B cell (primary cell): Measurements from ENCODE around the gene WNK1. TPM values are rescaled to one million over a fixed set of nuclear protein-coding genes. Genes with fewer than 3 reads are reported as not detected.
"Not testable (repeated sequence)": the region's sequence is repeated elsewhere in the genome, so short reads cannot be mapped to it uniquely, and the experiment has no call there.

Experiments
- ATAC-seq: fragments of 200-7000 bp; cut with Tn5 transposase; one replicate; pipeline ENCODE4 v1.10.0; 2021; ENCODE audit warnings: low read depth, mild to moderate bottlenecking, moderate number of reproducible peaks, moderate library complexity
- CTCF ChIA-PET: fragments of 350-600 bp; sonication (Branson Sonifier 250); formaldehyde crosslinking; loops from one replicate; lab custom pipeline; 2021; ENCODE audit warnings: antibody characterized with exemption, inconsistent platforms; lab: Charles Lee
- POLR2A ChIA-PET: fragments of 350-600 bp; sonication (Branson Sonifier 250); formaldehyde crosslinking; loops from one replicate; lab custom pipeline; 2021; ENCODE audit warnings: antibody characterized with exemption; lab: Charles Lee
- DNase-seq: peaks from one replicate; pipeline ENCODE4 v3.0.0; 2013
- H2AFZ ChIP-seq: 2 replicates; pipeline ENCODE4 v1.6.1; 2012; ENCODE audit warnings: mild to moderate bottlenecking, low read depth, low read length; ENCODE audit not compliant: insufficient read depth, poor library complexity, severe bottlenecking
- H3K27ac ChIP-seq, 2 donors: 1 replicate in 1 of 2; 2 replicates in 1 of 2; pipeline ENCODE4 v1.5.1; 2012 to 2013; ENCODE audit warnings: low read length in 2 of 2, mild to moderate bottlenecking in 2 of 2, moderate library complexity in 1 of 2
- H3K27me3 ChIP-seq, 4 experiments: fragments of 200-600 bp in 1 of 4; sonication (generic) in 1 of 4; replicated peaks in 1 of 4; 1 replicate in 2 of 4; 2 replicates in 2 of 4; pipeline versions ENCODE4 v1.6.1 to v1.7.0; 2013 to 2016; ENCODE audit warnings: low read length in 3 of 4, mild to moderate bottlenecking in 2 of 4, mixed read lengths in 1 of 4, moderate library complexity in 1 of 4; ENCODE audit not compliant: insufficient read depth in 4 of 4, control insufficient read depth in 3 of 4; ENCODE audit errors: control extremely low read depth in 1 of 4
- H3K36me3 ChIP-seq, 2 experiments: replicated peaks in 1 of 2; 1 replicate in 1 of 2; 2 replicates in 1 of 2; pipeline versions ENCODE4 v1.6.1 to v1.7.1; 2013; ENCODE audit warnings: low read length in 1 of 2; ENCODE audit not compliant: insufficient read depth in 2 of 2, control insufficient read depth in 1 of 2; ENCODE audit errors: control extremely low read depth in 1 of 2, extremely low read depth in 1 of 2
- H3K4me1 ChIP-seq, 2 donors: fragments of 200-600 bp in 1 of 2; sonication (generic) in 1 of 2; 1 replicate in 1 of 2; 2 replicates in 1 of 2; pipeline versions ENCODE4 v1.5.1 to v1.6.1; 2013 to 2017; ENCODE audit warnings: low read length in 2 of 2; ENCODE audit not compliant: control insufficient read depth in 2 of 2, insufficient read depth in 2 of 2
- H3K4me2 ChIP-seq: replicated peaks from 2 replicates; pipeline ENCODE3; 2012; ENCODE audit warnings: mild to moderate bottlenecking, low read depth, low read length; ENCODE audit not compliant: poor library complexity, severe bottlenecking
- H3K4me3 ChIP-seq, 5 experiments: fragments of 200-600 bp in 1 of 5; sonication (generic) in 1 of 5; 1 replicate in 3 of 5; 2 replicates in 2 of 5; pipeline versions ENCODE4 v1.5.1 to v1.7.0; 2011 to 2016; ENCODE audit warnings: low read length in 4 of 5, mild to moderate bottlenecking in 4 of 5, low read depth in 2 of 5, control low read depth in 1 of 5, moderate library complexity in 1 of 5; ENCODE audit not compliant: insufficient read depth in 1 of 5; ENCODE audit errors: control extremely low read depth in 1 of 5, extremely low read depth in 1 of 5
- H3K79me2 ChIP-seq: fragments of 200-600 bp; sonication (generic); one replicate; pipeline ENCODE4 v1.6.0; 2016; ENCODE audit warnings: low read length; ENCODE audit not compliant: control insufficient read depth, insufficient read depth
- H3K9ac ChIP-seq: fragments of 200-600 bp; sonication (generic); 2 replicates; pipeline ENCODE4 v1.6.1; 2017; ENCODE audit warnings: mild to moderate bottlenecking, low read length, moderate library complexity
- H3K9me3 ChIP-seq, 3 donors: one replicate each; pipeline versions ENCODE4 v1.6.1 to v1.7.1; 2013; ENCODE audit warnings: low read length in 2 of 3; ENCODE audit not compliant: control insufficient read depth in 2 of 3, insufficient read depth in 1 of 3; ENCODE audit errors: control extremely low read depth in 1 of 3
- H4K20me1 ChIP-seq: 2 replicates; pipeline ENCODE4 v1.6.0; 2012; ENCODE audit warnings: mild to moderate bottlenecking, low read length; ENCODE audit not compliant: insufficient read depth, control insufficient read depth, poor library complexity, severe bottlenecking
- H3K27ac Mint-ChIP-seq: one replicate; pipeline ENCODE4 v1.8.0; 2021; ENCODE audit warnings: mixed read lengths
- H3K27me3 Mint-ChIP-seq: one replicate; pipeline ENCODE4 v1.8.0; 2021; ENCODE audit warnings: mixed read lengths
- H3K4me1 Mint-ChIP-seq: one replicate; pipeline ENCODE4 v1.8.0; 2021; ENCODE audit warnings: mixed read lengths
- H3K4me3 Mint-ChIP-seq: one replicate; pipeline ENCODE4 v1.8.0; 2021; ENCODE audit warnings: mixed read lengths
- H3K9me3 Mint-ChIP-seq: one replicate; pipeline ENCODE4 v1.8.0; 2022; ENCODE audit warnings: mixed read lengths; ENCODE audit not compliant: insufficient read depth
- EZH2 ChIP-seq: IDR thresholded peaks from 2 replicates; pipeline ENCODE4 v1.6.1; 2012; ENCODE audit warnings: borderline replicate concordance, low read depth, mild to moderate bottlenecking, moderate library complexity, low read length; ENCODE audit not compliant: insufficient read depth, poor library complexity, severe bottlenecking
- WGBS: methylation state at CpG from one replicate; pipeline ENCODE4 v1.1.5; 2013; ENCODE audit warnings: missing lambda C conversion rate; ENCODE audit not compliant: insufficient coverage; 5-methylcytosine and 5-hydroxymethylcytosine counted together
- intact Hi-C: fragments of 100-400 bp; cut with micrococcal nuclease; formaldehyde crosslinking; loops from one replicate; pipeline ENCODE4 v1.10.0; 2022
- polyA plus RNA-seq: library from polyadenylated mRNA; depleted of rRNA; stranded (reverse); fragments of >200 nt; gene quantifications from 2 replicates; pipeline ENCODE4 v1.2.3, GENCODE V29; 2012
- total RNA-seq, 2 donors: library from RNA; stranded (reverse); fragments of 120-200 nt in 1 of 2; gene quantifications; 1 replicate in 1 of 2; 2 replicates in 1 of 2; pipeline versions ENCODE4 v1.2.3 to v1.2.4, GENCODE V29; 2013 to 2022
- TF ChIP-seq, protein P1 (sequence below): fragments of 200-600 bp; IDR thresholded peaks from one replicate; pipeline ENCODE4 v1.8.0; 2022; ENCODE audit warnings: antibody characterized with exemption, mild to moderate bottlenecking

Gene WNK1
- total and polyA plus RNA-seq, 2 donors (not counting 1 experiment from before 2014, with no cell fraction given), result 43.9 to 188 TPM

- DNase-seq, H3K4me2 ChIP-seq, H3K9me3 Mint-ChIP-seq, H3K9ac ChIP-seq, POLR2A ChIA-PET, H3K9me3 ChIP-seq, H3K27ac Mint-ChIP-seq, H3K36me3 ChIP-seq, H3K27ac ChIP-seq, H3K27me3 ChIP-seq, ATAC-seq, H3K4me3 Mint-ChIP-seq, H2AFZ ChIP-seq, H3K27me3 Mint-ChIP-seq, H3K4me3 ChIP-seq: not testable (repeated sequence)
- H3K79me2 ChIP-seq, result peaks cover 79% of the 10 kb centered on the region
- WGBS, result 95% methylated on average over 4 of the region's 9 CpGs
- H3K4me1 Mint-ChIP-seq, result peaks cover 32% of the 10 kb centered on the region
- peaks cover 23% of the 10 kb centered on the region for H4K20me1 ChIP-seq
- CTCF ChIA-PET, result interaction anchor here (0.6 to 9.0 kb wide), 26 partner anchors 8 to 766 kb away, joined by 3 to 151 read pairs (median 4); partner anchors contain the start of genes RAD52 and WNK1
- intact Hi-C loops, result loop anchor here (5.0 to 10.0 kb wide), 2 partner anchors 47 to 275 kb away; no protein-coding TSS in a partner anchor
- H3K4me1 ChIP-seq, result peaks cover 4 to 10% of the 10 kb centered on the region in 2 donors
Observed at GRCh38 chr12:817456-817855, 65.1 kb downstream of the WNK1 start.

GRCh38 chr12:817941-818600 is 65.7 kb downstream of the WNK1 start:
- H3K9me3 ChIP-seq, result peaks cover 2 to 5% (median 4%) of the 10 kb centered on the region in 3 donors
- WGBS, result 11% methylated on average over 1 of the region's 3 CpGs
- Mint-ChIP-seq H3K27me3 (no peaks in the 10 kb centered on the region), H3K4me1 (peaks cover 33% of the 10 kb centered on the region), H3K9me3 (peaks cover under 1% of the 10 kb centered on the region), H3K4me3 (no peak overlapping the region), H3K27ac (no peak overlapping the region)
- no peaks in the 10 kb centered on the region for H3K27me3 ChIP-seq
- ChIA-PET CTCF (interaction anchor here (0.8 to 9.0 kb wide), 13 partner anchors 37 to 765 kb away, joined by 3 to 151 read pairs (median 13); partner anchors contain the start of gene WNK1), POLR2A (no interaction called here)
- H3K4me3 ChIP-seq, result no peak overlapping the region
- peaks cover 3 to 9% of the 10 kb centered on the region in 2 experiments for H3K36me3 ChIP-seq
- no peak overlapping the region for H3K9ac ChIP-seq
- no peak overlapping the region for H3K27ac ChIP-seq
- ATAC-seq (no peak), DNase-seq (peak; percentile 24)
- TF ChIP-seq EZH2, result no peak
- TF ChIP-seq, protein P1, sequence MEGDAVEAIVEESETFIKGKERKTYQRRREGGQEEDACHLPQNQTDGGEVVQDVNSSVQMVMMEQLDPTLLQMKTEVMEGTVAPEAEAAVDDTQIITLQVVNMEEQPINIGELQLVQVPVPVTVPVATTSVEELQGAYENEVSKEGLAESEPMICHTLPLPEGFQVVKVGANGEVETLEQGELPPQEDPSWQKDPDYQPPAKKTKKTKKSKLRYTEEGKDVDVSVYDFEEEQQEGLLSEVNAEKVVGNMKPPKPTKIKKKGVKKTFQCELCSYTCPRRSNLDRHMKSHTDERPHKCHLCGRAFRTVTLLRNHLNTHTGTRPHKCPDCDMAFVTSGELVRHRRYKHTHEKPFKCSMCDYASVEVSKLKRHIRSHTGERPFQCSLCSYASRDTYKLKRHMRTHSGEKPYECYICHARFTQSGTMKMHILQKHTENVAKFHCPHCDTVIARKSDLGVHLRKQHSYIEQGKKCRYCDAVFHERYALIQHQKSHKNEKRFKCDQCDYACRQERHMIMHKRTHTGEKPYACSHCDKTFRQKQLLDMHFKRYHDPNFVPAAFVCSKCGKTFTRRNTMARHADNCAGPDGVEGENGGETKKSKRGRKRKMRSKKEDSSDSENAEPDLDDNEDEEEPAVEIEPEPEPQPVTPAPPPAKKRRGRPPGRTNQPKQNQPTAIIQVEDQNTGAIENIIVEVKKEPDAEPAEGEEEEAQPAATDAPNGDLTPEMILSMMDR, result no peak
- H3K4me2 ChIP-seq, result peak overlapping the region; percentile 30
- intact Hi-C loops, result loop anchor here (5.0 to 10.0 kb wide), 2 partner anchors 47 to 274 kb away; no protein-coding TSS in a partner anchor
- H3K4me1 ChIP-seq, result peaks cover 7 to 13% of the 10 kb centered on the region in 2 donors
- no peak overlapping the region for H2AFZ ChIP-seq
- H4K20me1 ChIP-seq, result peaks cover 23% of the 10 kb centered on the region
- peaks cover 77% of the 10 kb centered on the region for H3K79me2 ChIP-seq
